ENCODE measurements around the gene KRT4.

The KRT4 gene

GRCh38 chr12:52821826-52822660, 8.1 kb upstream of the KRT4 start:
- no peak for DNase-seq (ENCODE audit: low spot score)

- DNase-seq (ENCODE audit: low spot score): no peak
Observed at GRCh38 chr12:52821071-52821730, 7.3 kb upstream of the KRT4 start.

GRCh38 chr12:52820521-52820920, 6.6 kb upstream of the KRT4 start:
- no peak for DNase-seq (ENCODE audit: low spot score)

GRCh38 chr12:52819731-52820510, 6.0 kb upstream of the KRT4 start:
- no peak for DNase-seq (ENCODE audit: low spot score)

- DNase-seq (ENCODE audit: low spot score): no peak
Observed at GRCh38 chr12:52818887-52819420, 5.0 kb upstream of the KRT4 start.

- DNase-seq (ENCODE audit: low spot score): no peak
Observed at GRCh38 chr12:52818388-52818787, 4.5 kb upstream of the KRT4 start.

GRCh38 chr12:52817699-52818238, 3.9 kb upstream of the KRT4 start:
- DNase-seq (ENCODE audit: low spot score): no peak

GRCh38 chr12:52817003-52817698, 3.2 kb upstream of the KRT4 start:
- DNase-seq (ENCODE audit: low spot score): no peak

GRCh38 chr12:52815676-52816588, 2.0 kb upstream of the KRT4 start:
- DNase-seq (ENCODE audit: low spot score): no peak

- DNase-seq (ENCODE audit: low spot score): no peak
Observed at GRCh38 chr12:52815161-52815560, 1.2 kb upstream of the KRT4 start.

GRCh38 chr12:52814710-52815155, 817 bp upstream of the KRT4 start:
- DNase-seq (ENCODE audit: low spot score): no peak

GRCh38 chr12:52813203-52813819, 605 bp downstream of the KRT4 start:
- no peak for DNase-seq (ENCODE audit: low spot score)

- no peak for DNase-seq (ENCODE audit: low spot score)
Observed at GRCh38 chr12:52812749-52813148, 1.2 kb downstream of the KRT4 start.

- DNase-seq (ENCODE audit: low spot score): no peak
Observed at GRCh38 chr12:52812073-52812400, 1.9 kb downstream of the KRT4 start.

GRCh38 chr12:52811191-52812072, 2.5 kb downstream of the KRT4 start:
- DNase-seq (ENCODE audit: low spot score): no peak

GRCh38 chr12:52810554-52810953, 3.4 kb downstream of the KRT4 start:
- DNase-seq (ENCODE audit: low spot score): no peak

GRCh38 chr12:52809166-52809565, 4.8 kb downstream of the KRT4 start:
- DNase-seq (ENCODE audit: low spot score): no peak

GRCh38 chr12:52808573-52809160, 5.2 kb downstream of the KRT4 start:
- DNase-seq (ENCODE audit: low spot score): no peak

Measured in AG08395 (cell line).